ENCODE results near the gene MMP11.

MMP11 gene

GRCh38 chr22:23781511-23782183 lies 9.0 kb downstream of the MMP11 start:
- no peak for FAIRE-seq

DNA sequence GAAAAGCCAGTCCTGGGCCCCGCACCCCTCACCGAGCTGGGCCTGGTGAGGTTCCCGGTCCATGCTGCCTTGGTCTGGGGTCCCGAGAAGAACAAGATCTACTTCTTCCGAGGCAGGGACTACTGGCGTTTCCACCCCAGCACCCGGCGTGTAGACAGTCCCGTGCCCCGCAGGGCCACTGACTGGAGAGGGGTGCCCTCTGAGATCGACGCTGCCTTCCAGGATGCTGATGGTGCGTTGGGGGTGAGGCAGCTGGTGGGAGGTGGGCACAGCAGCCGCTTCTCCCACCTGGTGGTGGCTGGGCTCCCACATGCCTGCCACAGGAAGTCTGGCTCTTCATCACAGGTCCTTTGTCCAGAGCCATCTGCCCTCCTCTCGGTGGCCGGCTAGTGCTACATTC lies 9.6 kb downstream of the MMP11 start:
- no peak for FAIRE-seq

GRCh38 chr22:23782703-23783102 lies 10.1 kb downstream of the MMP11 start:
- FAIRE-seq = no peak

DNA sequence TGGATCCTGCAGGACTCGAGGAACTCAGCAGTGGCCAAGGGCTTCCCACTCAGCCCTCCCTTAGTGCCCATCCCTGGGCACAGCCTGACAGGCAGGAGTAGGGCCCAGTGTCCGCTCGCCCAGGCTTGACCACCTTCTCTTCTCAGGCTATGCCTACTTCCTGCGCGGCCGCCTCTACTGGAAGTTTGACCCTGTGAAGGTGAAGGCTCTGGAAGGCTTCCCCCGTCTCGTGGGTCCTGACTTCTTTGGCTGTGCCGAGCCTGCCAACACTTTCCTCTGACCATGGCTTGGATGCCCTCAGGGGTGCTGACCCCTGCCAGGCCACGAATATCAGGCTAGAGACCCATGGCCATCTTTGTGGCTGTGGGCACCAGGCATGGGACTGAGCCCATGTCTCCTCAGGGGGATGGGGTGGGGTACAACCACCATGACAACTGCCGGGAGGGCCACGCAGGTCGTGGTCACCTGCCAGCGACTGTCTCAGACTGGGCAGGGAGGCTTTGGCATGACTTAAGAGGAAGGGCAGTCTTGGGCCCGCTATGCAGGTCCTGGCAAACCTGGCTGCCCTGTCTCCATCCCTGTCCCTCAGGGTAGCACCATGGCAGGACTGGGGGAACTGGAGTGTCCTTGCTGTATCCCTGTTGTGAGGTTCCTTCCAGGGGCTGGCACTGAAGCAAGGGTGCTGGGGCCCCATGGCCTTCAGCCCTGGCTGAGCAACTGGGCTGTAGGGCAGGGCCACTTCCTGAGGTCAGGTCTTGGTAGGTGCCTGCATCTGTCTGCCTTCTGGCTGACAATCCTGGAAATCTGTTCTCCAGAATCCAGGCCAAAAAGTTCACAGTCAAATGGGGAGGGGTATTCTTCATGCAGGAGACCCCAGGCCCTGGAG lies 10.9 kb downstream of the MMP11 start:
- FAIRE-seq = no peak

DNA sequence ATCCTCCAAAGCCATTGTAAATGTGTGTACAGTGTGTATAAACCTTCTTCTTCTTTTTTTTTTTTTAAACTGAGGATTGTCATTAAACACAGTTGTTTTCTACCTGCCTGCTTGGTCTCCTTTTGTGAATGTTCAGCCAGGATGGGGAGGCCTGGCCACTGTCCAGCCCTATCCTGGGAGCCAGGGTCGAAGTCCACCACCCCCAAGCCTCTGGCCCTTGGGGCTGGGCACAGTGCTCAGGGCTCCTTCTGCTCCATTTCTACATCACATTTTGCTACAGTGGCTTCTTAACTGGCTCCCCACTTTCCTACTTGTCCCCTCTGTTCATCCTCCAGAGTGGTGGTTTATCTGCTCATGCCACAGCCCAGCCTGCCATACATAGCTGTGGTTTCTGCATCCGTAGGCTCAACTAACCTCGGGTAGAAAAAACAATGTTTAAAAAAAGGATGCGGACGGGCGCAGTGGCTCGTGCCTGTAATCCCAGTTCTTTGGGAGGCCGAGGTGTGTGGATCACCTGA lies 11.6 kb downstream of the MMP11 start:
- no peak for FAIRE-seq

- FAIRE-seq = no peak
These were observed 13.6 kb downstream of the MMP11 start for GRCh38 chr22:23786261-23786710.

DNA sequence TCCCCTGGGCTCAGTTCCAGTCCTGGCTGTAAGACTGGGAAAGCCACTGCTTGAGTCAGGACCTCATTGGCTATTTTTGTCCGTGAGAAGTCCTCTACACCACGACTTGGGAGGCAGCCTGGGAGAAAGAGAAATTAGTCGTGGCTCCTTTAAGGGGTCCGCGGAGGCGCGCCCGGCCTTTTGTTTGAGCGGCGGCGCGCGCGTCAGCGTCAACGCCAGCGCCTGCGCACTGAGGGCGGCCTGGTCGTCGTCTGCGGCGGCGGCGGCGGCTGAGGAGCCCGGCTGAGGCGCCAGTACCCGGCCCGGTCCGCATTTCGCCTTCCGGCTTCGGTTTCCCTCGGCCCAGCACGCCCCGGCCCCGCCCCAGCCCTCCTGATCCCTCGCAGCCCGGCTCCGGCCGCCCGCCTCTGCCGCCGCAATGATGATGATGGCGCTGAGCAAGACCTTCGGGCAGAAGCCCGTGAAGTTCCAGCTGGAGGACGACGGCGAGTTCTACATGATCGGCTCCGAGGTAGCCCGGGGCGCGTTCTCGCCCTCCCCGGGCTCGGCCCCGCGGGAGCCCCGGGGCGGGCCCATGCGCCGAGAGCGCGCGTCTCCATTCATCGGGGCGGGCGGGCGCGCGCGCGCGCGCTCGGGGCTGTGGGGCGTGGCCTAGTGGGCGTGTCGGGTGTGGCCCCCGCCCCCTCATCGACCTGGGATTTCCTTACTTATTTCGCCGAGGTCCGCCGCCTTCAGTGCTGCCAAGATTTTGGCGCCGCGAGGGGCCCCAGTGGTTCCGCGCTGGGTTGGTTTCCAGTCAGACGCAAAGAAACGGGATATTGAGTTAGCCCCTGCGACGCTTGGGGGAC lies 14.3 kb downstream of the MMP11 start, which contains the start of gene SMARCB1:
Gene SMARCB1 (plus strand): TSS at position 215 of the 848 bp plus-strand sequence. CDS start 204 bp downstream, at position 419.
- no peak for FAIRE-seq

DNA sequence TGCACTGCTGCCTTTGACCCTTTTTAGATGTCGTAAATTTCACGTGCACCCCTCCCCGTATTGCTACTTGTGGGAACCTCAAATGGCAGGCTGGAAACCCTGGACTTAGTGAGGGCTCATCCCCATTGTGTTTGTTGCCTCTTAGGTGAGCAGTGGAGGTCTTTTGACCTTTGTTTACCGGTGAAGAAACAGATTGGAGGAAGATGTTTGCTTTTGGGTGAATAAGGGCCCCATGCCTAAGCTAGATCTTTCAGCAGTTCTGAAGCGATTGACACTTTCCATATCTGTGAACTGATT lies 14.9 kb downstream of the MMP11 start:
- no peak for FAIRE-seq

GRCh38 chr22:23787910-23788309 lies 15.3 kb downstream of the MMP11 start:
- no peak for FAIRE-seq

- FAIRE-seq = no peak
These were observed 16.5 kb downstream of the MMP11 start for GRCh38 chr22:23789121-23789520.

GRCh38 chr22:23789638-23790037 lies 17.0 kb downstream of the MMP11 start:
- FAIRE-seq = no peak

GRCh38 chr22:23790819-23791737 lies 18.4 kb downstream of the MMP11 start:
- FAIRE-seq = no peak

DNA sequence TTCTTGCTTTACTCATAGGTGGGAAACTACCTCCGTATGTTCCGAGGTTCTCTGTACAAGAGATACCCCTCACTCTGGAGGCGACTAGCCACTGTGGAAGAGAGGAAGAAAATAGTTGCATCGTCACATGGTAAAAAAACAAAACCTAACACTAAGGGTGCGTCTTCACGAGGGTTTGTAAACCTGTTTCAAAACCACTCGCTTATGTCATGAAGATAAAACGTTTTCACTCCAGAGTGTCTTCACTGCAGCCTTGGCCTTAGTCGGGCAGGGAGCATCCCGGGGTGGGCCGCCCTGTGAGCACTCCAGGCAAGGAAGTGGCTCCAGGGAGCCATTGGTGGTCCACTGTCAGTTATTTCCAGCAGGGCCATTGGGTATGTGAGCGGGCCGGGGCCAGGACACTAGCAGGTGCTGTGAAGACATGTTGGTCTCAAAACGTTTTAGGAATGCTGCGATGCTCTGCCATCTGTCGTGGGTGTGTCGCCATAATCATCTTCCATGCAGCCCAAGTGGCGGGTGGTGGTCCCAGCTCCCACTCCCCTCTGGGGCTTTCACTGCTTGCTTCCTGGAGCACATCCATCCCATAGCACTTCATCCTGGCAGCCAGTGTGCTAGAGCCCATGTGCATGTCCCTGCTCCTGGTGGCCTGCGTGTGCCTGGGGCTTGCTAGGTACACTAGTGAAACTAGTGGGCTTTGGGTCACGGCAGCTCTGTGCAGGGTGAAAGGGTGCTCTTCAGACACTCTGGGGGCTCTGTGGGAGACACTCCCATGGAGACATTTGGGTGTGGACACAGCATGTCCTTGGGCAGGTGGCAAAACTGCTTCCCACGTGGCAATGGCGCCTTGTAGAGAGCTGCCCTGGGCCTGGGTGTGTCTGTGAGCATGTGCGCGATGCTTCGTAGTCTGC lies 19.3 kb downstream of the MMP11 start:
- FAIRE-seq = no peak

GRCh38 chr22:23793326-23793725 lies 20.7 kb downstream of the MMP11 start:
- FAIRE-seq = no peak

DNA sequence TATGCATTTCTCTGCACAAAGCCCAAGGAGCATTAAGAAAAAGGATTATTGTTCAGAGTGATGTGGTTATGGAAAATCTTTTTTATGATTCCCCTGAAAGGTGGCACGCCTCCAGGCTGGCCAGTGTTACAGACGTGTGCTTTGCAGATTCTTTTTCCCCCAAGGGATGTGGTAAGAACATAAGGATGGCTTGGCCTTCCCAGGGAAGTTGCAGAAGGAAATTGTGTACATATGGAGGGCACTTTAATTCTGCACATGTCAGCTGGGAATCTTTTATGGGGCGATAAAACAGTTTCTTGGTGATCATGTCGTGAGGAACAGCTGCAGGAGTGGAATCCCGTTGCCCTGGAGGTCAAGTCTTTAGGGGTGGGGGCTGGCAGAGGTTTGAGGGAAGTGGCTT lies 23.8 kb downstream of the MMP11 start:
- no peak for FAIRE-seq

- FAIRE-seq = no peak
These were observed 27.9 kb downstream of the MMP11 start for GRCh38 chr22:23800297-23801237.

GRCh38 chr22:23801238-23801821 lies 28.7 kb downstream of the MMP11 start:
- FAIRE-seq = no peak

DNA sequence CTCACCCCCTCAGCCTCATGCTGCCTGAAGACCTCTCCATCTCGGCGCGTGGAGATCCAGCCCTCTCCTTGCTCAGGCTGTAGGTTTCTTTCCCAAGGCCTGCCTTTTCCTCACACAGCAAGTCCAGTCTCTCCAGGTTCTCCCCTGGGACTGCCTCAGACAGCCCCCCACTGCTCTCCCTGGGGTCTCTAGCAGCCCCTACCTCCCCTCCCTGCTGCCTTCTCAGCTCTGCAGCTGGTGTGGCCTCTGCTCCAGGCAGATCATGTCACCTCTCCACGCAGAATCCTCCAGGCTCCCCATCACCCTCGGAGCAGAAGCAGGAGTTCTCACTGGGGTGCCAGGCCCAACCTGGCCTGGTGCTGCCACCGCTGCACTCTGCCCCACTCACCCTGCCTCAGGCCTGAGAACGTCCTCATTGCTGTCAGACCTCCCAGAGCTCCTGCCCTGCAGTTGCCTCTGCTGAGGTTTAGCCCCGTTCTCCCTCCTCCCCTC lies 29.3 kb downstream of the MMP11 start:
- FAIRE-seq = no peak
